DOHH2 (cell line): Measurements from ENCODE around the gene SELENOK.

ENCODE experiments used
- H3F3A ChIP-seq: fragments of 200-600 bp; sonication (generic), shearing (Covaris generic); 2 replicates; pipeline ENCODE4 v1.6.0; 2016; ENCODE audit warnings: antibody characterized with exemption, mild to moderate bottlenecking; ENCODE audit not compliant: control insufficient read depth, insufficient read depth
- H3K27ac ChIP-seq: fragments of 200-600 bp; sonication (generic); 2 replicates; pipeline ENCODE4 v1.5.1; 2014; ENCODE audit warnings: low read depth, mild to moderate bottlenecking, low read length, moderate library complexity
- H3K27me3 ChIP-seq: fragments of 200-600 bp; sonication (generic); 2 replicates; pipeline ENCODE4 v1.6.1; 2014; ENCODE audit warnings: mild to moderate bottlenecking, low read length, mixed read lengths; ENCODE audit not compliant: control insufficient read depth
- H3K36me3 ChIP-seq: fragments of 200-600 bp; sonication (generic); 2 replicates; pipeline ENCODE4 v1.6.1; 2014; ENCODE audit warnings: mild to moderate bottlenecking, low read length, moderate library complexity, mixed read lengths; ENCODE audit not compliant: control insufficient read depth
- H3K4me1 ChIP-seq: fragments of 200-600 bp; sonication (generic); 2 replicates; pipeline ENCODE4 v1.6.1; 2014; ENCODE audit warnings: mild to moderate bottlenecking, low read length, mixed read lengths; ENCODE audit not compliant: control insufficient read depth
- H3K4me2 ChIP-seq: fragments of 200-600 bp; sonication (generic); 2 replicates; pipeline ENCODE4 v1.6.0; 2014; ENCODE audit warnings: mild to moderate bottlenecking, low read length, moderate library complexity
- H3K4me3 ChIP-seq: fragments of 200-600 bp; sonication (generic); 2 replicates; pipeline ENCODE4 v1.5.1; 2014; ENCODE audit warnings: mild to moderate bottlenecking, low read length, mixed read lengths
- H3K79me2 ChIP-seq: fragments of 200-600 bp; sonication (generic); 2 replicates; pipeline ENCODE4 v1.6.1; 2014; ENCODE audit warnings: mild to moderate bottlenecking, low read length, mixed read lengths; ENCODE audit not compliant: control insufficient read depth
- H3K9me2 ChIP-seq: fragments of 200-600 bp; sonication (generic); replicated peaks from 2 replicates; pipeline ENCODE4 v1.6.1; 2014; ENCODE audit warnings: mild to moderate bottlenecking, low read length, mixed read lengths; ENCODE audit not compliant: control insufficient read depth
- H3K9me3 ChIP-seq: fragments of 200-600 bp; sonication (generic); 2 replicates; pipeline ENCODE4 v1.6.1; 2014; ENCODE audit warnings: antibody characterized with exemption, low read length, mixed read lengths; ENCODE audit not compliant: control insufficient read depth, insufficient read depth
- H4K20me1 ChIP-seq: fragments of 200-600 bp; sonication (generic); 2 replicates; pipeline ENCODE4 v1.6.0; 2014; ENCODE audit warnings: low read depth, mild to moderate bottlenecking, antibody characterized with exemption, low read length, moderate library complexity; ENCODE audit not compliant: control insufficient read depth, insufficient read depth
- CTCF ChIP-seq: fragments of 200-600 bp; sonication (generic); IDR thresholded peaks from one replicate; pipeline ENCODE4 v1.5.1; 2014; ENCODE audit warnings: antibody characterized with exemption, mild to moderate bottlenecking, low read depth, low read length; ENCODE audit not compliant: poor library complexity, severe bottlenecking
- EZH2phosphoT487 ChIP-seq: fragments of 200-600 bp; sonication (generic); IDR thresholded peaks from 2 replicates; pipeline ENCODE4 v1.6.1; 2017; ENCODE audit warnings: borderline replicate concordance, mild to moderate bottlenecking, antibody characterized with exemption, low read length, moderate library complexity, mixed read lengths

The SELENOK gene

DNA sequence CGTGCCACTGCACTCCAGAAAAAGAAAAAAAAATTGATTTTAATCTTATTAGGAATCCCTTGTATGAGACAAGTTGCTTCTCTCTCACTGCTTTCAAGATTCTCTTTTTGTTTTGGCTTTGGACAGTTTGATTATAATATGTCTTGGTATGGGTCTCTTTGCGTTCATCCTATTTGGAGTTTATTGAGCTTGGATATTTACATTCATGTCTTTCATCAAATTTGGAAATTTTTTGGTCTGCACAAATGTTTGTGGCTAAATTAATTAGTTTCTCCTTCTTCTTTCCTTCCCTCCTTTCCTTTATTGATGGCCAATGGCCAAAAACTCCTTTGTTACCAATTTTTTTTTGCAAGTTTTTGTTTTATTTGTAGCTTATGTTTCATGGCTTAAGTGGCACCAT lies 28.1 kb upstream of the SELENOK start:
- Histone ChIP-seq H4K20me1 (no peaks in the 10 kb centered on the region), H3F3A (no peaks in the 10 kb centered on the region), H3K36me3 (no peaks in the 10 kb centered on the region), H3K4me1 (no peaks in the 10 kb centered on the region), H3K79me2 (no peaks in the 10 kb centered on the region), H3K27me3 (no peaks in the 10 kb centered on the region; the same call in 1 of the 2 replicates), H3K9me3 (no peaks in the 10 kb centered on the region), H3K27ac (no peak overlapping the region), H3K4me3 (no peak overlapping the region), H3K9me2 (no peaks in the 10 kb centered on the region), H3K4me2 (no peak overlapping the region)
- TF ChIP-seq CTCF (no peak), EZH2phosphoT487 (no peak)

- no peak overlapping the region for H3K4me2 ChIP-seq
- no peaks in the 10 kb centered on the region for H3F3A ChIP-seq
- no peak overlapping the region for H3K4me3 ChIP-seq
- peaks cover 4% of the 10 kb centered on the region; the same call in 1 of the 2 replicates for H3K27me3 ChIP-seq
- H3K4me1 ChIP-seq: no peaks in the 10 kb centered on the region
- no peak for TF ChIP-seq EZH2phosphoT487
- no peak for TF ChIP-seq CTCF
- no peaks in the 10 kb centered on the region for H3K9me3 ChIP-seq
- no peaks in the 10 kb centered on the region for H3K9me2 ChIP-seq
- H4K20me1 ChIP-seq: no peaks in the 10 kb centered on the region
- no peaks in the 10 kb centered on the region for H3K36me3 ChIP-seq
- H3K27ac ChIP-seq: no peak overlapping the region
- no peaks in the 10 kb centered on the region for H3K79me2 ChIP-seq
These were observed 21.7 kb upstream of the SELENOK start for GRCh38 chr3:53913401-53913800.

- Histone ChIP-seq H3K4me2 (no peak overlapping the region), H3K4me3 (no peak overlapping the region), H3K9me2 (no peaks in the 10 kb centered on the region), H3K4me1 (no peaks in the 10 kb centered on the region), H3K9me3 (no peaks in the 10 kb centered on the region), H4K20me1 (no peaks in the 10 kb centered on the region), H3K79me2 (no peaks in the 10 kb centered on the region), H3K36me3 (no peaks in the 10 kb centered on the region), H3F3A (no peaks in the 10 kb centered on the region), H3K27me3 (peaks cover 16% of the 10 kb centered on the region; the same call in 1 of the 2 replicates), H3K27ac (no peak overlapping the region)
- TF ChIP-seq CTCF (no peak), EZH2phosphoT487 (no peak)
These were observed 11.1 kb upstream of the SELENOK start for GRCh38 chr3:53902711-53903110.
